ENCODE measurements around the gene HHATL. TPM values are rescaled to one million over a fixed set of nuclear protein-coding genes. Genes with fewer than 3 reads are reported as not detected.

Gene HHATL
- total and polyA plus RNA-seq, 4 donors: 0.39 to 2.7 (median 0.62) TPM

DNA sequence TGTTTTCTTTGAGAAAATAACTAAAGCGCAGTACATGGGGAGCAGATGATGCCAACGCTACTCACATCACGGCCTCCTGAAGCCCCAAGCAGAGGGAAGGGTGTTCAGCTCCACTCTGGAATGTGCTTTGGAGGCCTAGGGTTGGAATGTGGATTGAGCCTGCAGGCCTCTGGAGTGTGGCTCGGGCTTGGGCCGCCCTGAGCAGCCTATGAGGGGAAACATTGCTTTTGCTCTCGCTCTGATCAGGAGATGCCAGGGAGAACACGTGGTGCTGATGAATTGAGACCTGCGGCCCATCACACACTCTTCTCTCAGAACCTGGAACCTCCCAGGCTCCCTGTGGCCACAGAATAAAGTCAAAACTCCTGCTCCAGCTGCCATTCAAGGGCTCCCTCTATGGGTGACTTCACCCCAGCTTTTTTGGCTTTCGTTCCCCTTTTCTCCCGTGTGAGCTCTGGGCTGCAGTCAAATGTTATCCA lies 47.2 kb upstream of the HHATL start:
- DNase-seq (peak; percentile 40 to 56 (median 42)), ATAC-seq (ENCODE audit: insufficient read depth, low FRiP score) (no peak)
- 67 to 74% methylated on average over 10 of the region's 10 CpGs for WGBS, 2 donors
- H3K36me3 ChIP-seq (ENCODE audit: control insufficient read depth in 4 of 4, insufficient read depth in 4 of 4, low read length in 4 of 4): no peaks in the 10 kb centered on the region
- H3K27ac ChIP-seq (ENCODE audit: low read depth in 1 of 2, low read length in 1 of 2): no peak overlapping the region
- TF ChIP-seq, protein P1, sequence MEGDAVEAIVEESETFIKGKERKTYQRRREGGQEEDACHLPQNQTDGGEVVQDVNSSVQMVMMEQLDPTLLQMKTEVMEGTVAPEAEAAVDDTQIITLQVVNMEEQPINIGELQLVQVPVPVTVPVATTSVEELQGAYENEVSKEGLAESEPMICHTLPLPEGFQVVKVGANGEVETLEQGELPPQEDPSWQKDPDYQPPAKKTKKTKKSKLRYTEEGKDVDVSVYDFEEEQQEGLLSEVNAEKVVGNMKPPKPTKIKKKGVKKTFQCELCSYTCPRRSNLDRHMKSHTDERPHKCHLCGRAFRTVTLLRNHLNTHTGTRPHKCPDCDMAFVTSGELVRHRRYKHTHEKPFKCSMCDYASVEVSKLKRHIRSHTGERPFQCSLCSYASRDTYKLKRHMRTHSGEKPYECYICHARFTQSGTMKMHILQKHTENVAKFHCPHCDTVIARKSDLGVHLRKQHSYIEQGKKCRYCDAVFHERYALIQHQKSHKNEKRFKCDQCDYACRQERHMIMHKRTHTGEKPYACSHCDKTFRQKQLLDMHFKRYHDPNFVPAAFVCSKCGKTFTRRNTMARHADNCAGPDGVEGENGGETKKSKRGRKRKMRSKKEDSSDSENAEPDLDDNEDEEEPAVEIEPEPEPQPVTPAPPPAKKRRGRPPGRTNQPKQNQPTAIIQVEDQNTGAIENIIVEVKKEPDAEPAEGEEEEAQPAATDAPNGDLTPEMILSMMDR (IDR thresholded peaks at IDR 0.05; ENCODE audit: control extremely low read depth, extremely low read depth): peak; percentile 4
- peaks cover 0 to 21% (median 10%) of the 10 kb centered on the region in 5 donors for H3K4me1 ChIP-seq (ENCODE audit: control insufficient read depth in 5 of 5, insufficient read depth in 5 of 5, low read length in 5 of 5)
- no peaks in the 10 kb centered on the region for H3K9me3 ChIP-seq (ENCODE audit: control insufficient read depth in 4 of 4, insufficient read depth in 3 of 4, low read length in 3 of 4)
- no peak overlapping the region for H3K9ac ChIP-seq (ENCODE audit: insufficient read depth in 1 of 2, low read length in 2 of 2)
- H3K27me3 ChIP-seq (ENCODE audit: control insufficient read depth in 3 of 3, insufficient read depth in 3 of 3, low read length in 2 of 3): no peaks in the 10 kb centered on the region
- H3K4me3 ChIP-seq: no peak overlapping the region

DNA sequence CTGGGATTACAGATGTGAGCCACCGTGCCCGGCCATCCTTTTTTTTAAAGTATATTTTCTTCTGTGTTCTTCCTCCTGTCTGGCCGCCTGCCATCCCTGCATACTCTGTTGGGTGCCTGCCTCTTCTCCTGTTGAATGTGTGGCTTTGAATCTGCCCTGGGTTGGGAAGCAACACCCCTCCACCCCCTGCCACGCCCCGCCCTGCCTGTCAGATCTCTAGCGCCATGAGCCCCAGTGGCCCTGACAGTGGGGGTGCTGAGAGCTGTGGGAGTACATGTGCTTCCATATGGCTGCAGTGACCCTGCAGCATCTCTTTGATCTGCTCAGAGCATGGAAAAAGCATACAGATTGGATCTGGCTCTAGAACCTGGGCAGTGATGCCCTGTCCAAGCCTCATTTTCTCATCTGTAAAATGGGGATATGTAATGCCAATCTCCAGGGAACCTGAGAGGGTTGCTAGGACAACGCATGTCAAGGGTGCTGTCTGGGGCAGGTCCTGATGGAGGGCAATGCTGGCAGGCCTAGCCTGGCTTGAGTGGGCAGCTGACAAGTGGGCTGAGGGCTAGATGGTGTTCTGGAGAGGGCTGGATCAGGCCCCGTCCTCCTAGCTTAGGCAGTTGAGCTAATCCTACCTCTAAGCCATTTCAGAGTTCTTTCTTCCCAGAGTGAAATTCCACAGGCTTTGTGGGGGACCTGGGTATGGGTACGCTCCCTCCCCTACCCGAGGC lies 46.6 kb upstream of the HHATL start:
- TF ChIP-seq, protein P1 (IDR thresholded peaks at IDR 0.05; ENCODE audit: control extremely low read depth, extremely low read depth): no peak
- Histone ChIP-seq H3K36me3 (ENCODE audit: control insufficient read depth in 4 of 4, insufficient read depth in 4 of 4, low read length in 4 of 4) (no peaks in the 10 kb centered on the region), H3K27me3 (ENCODE audit: control insufficient read depth in 3 of 3, insufficient read depth in 3 of 3, low read length in 2 of 3) (no peaks in the 10 kb centered on the region), H3K9me3 (ENCODE audit: control insufficient read depth in 4 of 4, insufficient read depth in 3 of 4, low read length in 3 of 4) (no peaks in the 10 kb centered on the region), H3K9ac (ENCODE audit: insufficient read depth in 1 of 2, low read length in 2 of 2) (no peak overlapping the region), H3K27ac (ENCODE audit: low read depth in 1 of 2, low read length in 1 of 2) (no peak overlapping the region), H3K4me3 (no peak overlapping the region), H3K4me1 (ENCODE audit: control insufficient read depth in 5 of 5, insufficient read depth in 5 of 5, low read length in 5 of 5) (peaks cover 0 to 21% (median 10%) of the 10 kb centered on the region in 5 donors)
- DNase-seq: no peak
- WGBS, 2 donors: 93 to 94% methylated on average over 10 of the region's 10 CpGs
- no peak for ATAC-seq (ENCODE audit: insufficient read depth, low FRiP score)

DNA sequence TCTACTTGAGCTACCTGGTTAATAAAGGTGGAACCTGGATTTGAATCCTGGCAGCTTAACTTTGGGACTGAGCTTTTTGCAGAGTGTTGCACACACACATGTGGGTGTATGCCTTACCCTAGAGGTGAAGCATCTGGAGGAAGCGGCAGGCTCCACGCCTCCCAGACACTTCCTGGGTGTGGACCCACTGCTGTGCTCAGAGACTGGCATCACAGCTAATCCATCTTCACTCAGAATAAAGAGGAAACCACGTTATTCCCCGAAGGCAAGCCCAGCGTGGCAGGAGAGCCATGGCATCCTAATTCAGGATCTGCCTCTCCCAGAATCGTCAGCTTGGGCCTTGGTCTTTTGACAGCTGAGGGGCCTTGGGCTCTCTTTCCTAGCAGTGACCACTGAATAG lies 45.0 kb upstream of the HHATL start:
- no peak overlapping the region for H3K27ac ChIP-seq (ENCODE audit: low read depth in 1 of 2, low read length in 1 of 2)
- H3K9ac ChIP-seq (ENCODE audit: insufficient read depth in 1 of 2, low read length in 2 of 2): no peak overlapping the region
- DNase-seq: no peak
- H3K36me3 ChIP-seq (ENCODE audit: control insufficient read depth in 4 of 4, insufficient read depth in 4 of 4, low read length in 4 of 4): no peaks in the 10 kb centered on the region
- H3K4me1 ChIP-seq (ENCODE audit: control insufficient read depth in 5 of 5, insufficient read depth in 5 of 5, low read length in 5 of 5): peaks cover 0 to 21% (median 10%) of the 10 kb centered on the region in 5 donors
- no peak for ATAC-seq (ENCODE audit: insufficient read depth, low FRiP score)
- 51 to 55% methylated on average over 6 of the region's 6 CpGs for WGBS, 2 donors
- TF ChIP-seq, protein P1 (IDR thresholded peaks at IDR 0.05; ENCODE audit: control extremely low read depth, extremely low read depth): no peak
- H3K27me3 ChIP-seq (ENCODE audit: control insufficient read depth in 3 of 3, insufficient read depth in 3 of 3, low read length in 2 of 3): no peaks in the 10 kb centered on the region
- H3K4me3 ChIP-seq: no peak overlapping the region
- H3K9me3 ChIP-seq (ENCODE audit: control insufficient read depth in 4 of 4, insufficient read depth in 3 of 4, low read length in 3 of 4): no peaks in the 10 kb centered on the region
